ENCODE measurements around the gene RAMP1. TPM values are rescaled to one million over a fixed set of nuclear protein-coding genes. Genes with fewer than 3 reads are reported as not detected.

Gene RAMP1
- total and polyA plus RNA-seq, 4 donors = 3.1 to 129 (median 23.5) TPM

DNA sequence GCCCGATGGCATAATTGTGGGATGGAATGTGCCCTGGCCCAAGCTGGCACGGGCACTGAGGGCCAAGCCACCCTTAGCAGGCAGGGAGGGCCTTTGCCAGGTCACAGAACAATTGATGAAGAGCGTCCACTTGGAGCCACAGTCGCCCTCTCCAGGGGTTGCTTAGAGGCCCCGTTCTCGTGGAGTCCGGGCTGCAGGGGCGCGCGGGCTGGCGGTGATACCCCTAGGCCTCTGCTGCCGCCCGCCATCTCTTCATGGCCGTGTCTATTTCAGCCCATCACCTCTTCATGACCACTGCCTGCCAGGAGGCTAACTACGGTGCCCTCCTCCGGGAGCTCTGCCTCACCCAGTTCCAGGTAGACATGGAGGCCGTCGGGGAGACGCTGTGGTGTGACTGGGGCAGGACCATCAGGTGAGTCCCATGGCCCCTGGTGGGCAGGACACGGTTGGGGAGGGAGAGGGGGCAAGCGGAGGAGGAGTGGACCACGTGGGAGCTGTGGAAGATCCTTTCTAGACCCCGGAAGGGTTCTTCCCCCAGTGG lies 17.6 kb downstream of the RAMP1 start:
- no peak overlapping the region for H3K9ac ChIP-seq (ENCODE audit: low read depth in 1 of 2, low read length in 2 of 2)
- no peak for TF ChIP-seq JUND (IDR thresholded peaks at IDR 0.05)
- TF ChIP-seq RAD21 (IDR thresholded peaks at IDR 0.05) = no peak
- TF ChIP-seq GABPA (IDR thresholded peaks at IDR 0.05 in 1 of 2, conservative IDR thresholded peaks at IDR 0.05 in 1 of 2) = no peak
- TF ChIP-seq ATF3 (IDR thresholded peaks at IDR 0.05) = no peak
- TF ChIP-seq FOXA2 (IDR thresholded peaks at IDR 0.05) = no peak
- no peak for TF ChIP-seq YY1 (IDR thresholded peaks at IDR 0.05)
- TF ChIP-seq RXRA (IDR thresholded peaks at IDR 0.05) = no peak
- no peak for TF ChIP-seq NR2F2 (IDR thresholded peaks at IDR 0.05)
- TF ChIP-seq TAF1 (conservative IDR thresholded peaks at IDR 0.05) = no peak
- H3K27ac ChIP-seq (ENCODE audit: low read depth in 1 of 2, low read length in 2 of 2) = no peak overlapping the region
- no peak overlapping the region for H3K4me3 ChIP-seq (ENCODE audit: low read depth in 1 of 3, low read length in 3 of 3)
- H3K9me3 ChIP-seq (ENCODE audit: control insufficient read depth in 4 of 4, low read length in 3 of 4) = no peaks in the 10 kb centered on the region
- 96% methylated on average over 23 of the region's 23 CpGs for WGBS
- H3K4me1 ChIP-seq (ENCODE audit: control insufficient read depth in 4 of 4, insufficient read depth in 4 of 4, low read length in 3 of 4) = no peaks in the 10 kb centered on the region
- no peak for DNase-seq (ENCODE audit: low spot score)
- no peaks in the 10 kb centered on the region for H3K27me3 ChIP-seq (ENCODE audit: control insufficient read depth in 4 of 4, insufficient read depth in 4 of 4, low read length in 3 of 4)
- H3K36me3 ChIP-seq (ENCODE audit: control insufficient read depth in 4 of 4, insufficient read depth in 3 of 4, low read depth in 1 of 4, low read length in 3 of 4) = no peaks in the 10 kb centered on the region

GRCh38 chr2:237877576-237878307 lies 18.3 kb downstream of the RAMP1 start:
- H3K9ac ChIP-seq (ENCODE audit: low read depth in 1 of 2, low read length in 2 of 2) = no peak overlapping the region
- H3K4me1 ChIP-seq (ENCODE audit: control insufficient read depth in 4 of 4, insufficient read depth in 4 of 4, low read length in 3 of 4) = no peaks in the 10 kb centered on the region
- no peaks in the 10 kb centered on the region for H3K27me3 ChIP-seq (ENCODE audit: control insufficient read depth in 4 of 4, insufficient read depth in 4 of 4, low read length in 3 of 4)
- TF ChIP-seq JUND (IDR thresholded peaks at IDR 0.05) (no peak), EGR1 (IDR thresholded peaks at IDR 0.05; ENCODE audit: low read depth in 2 of 2) (no peak), MAX (IDR thresholded peaks at IDR 0.05) (no peak), GABPA (IDR thresholded peaks at IDR 0.05 in 1 of 2, conservative IDR thresholded peaks at IDR 0.05 in 1 of 2) (no peak), FOXA1 (IDR thresholded peaks at IDR 0.05) (no peak), HNF4G (IDR thresholded peaks at IDR 0.05) (no peak)
- no peaks in the 10 kb centered on the region for H3K36me3 ChIP-seq (ENCODE audit: control insufficient read depth in 4 of 4, insufficient read depth in 3 of 4, low read depth in 1 of 4, low read length in 3 of 4)
- no peak for DNase-seq (ENCODE audit: low spot score)
- no peak overlapping the region for H3K27ac ChIP-seq (ENCODE audit: low read depth in 1 of 2, low read length in 2 of 2)
- no peaks in the 10 kb centered on the region for H3K9me3 ChIP-seq (ENCODE audit: control insufficient read depth in 4 of 4, low read length in 3 of 4)
- WGBS = 96% methylated on average over 25 of the region's 25 CpGs
- no peak overlapping the region for H3K4me3 ChIP-seq (ENCODE audit: low read depth in 1 of 3, low read length in 3 of 3)

- Histone ChIP-seq H3K4me1 (ENCODE audit: control insufficient read depth in 4 of 4, insufficient read depth in 4 of 4, low read length in 3 of 4) (no peaks in the 10 kb centered on the region), H3K27me3 (ENCODE audit: control insufficient read depth in 4 of 4, insufficient read depth in 4 of 4, low read length in 3 of 4) (no peaks in the 10 kb centered on the region), H3K9me3 (ENCODE audit: control insufficient read depth in 4 of 4, low read length in 3 of 4) (no peaks in the 10 kb centered on the region), H3K27ac (ENCODE audit: low read depth in 1 of 2, low read length in 2 of 2) (no peak overlapping the region), H3K4me3 (ENCODE audit: low read depth in 1 of 3, low read length in 3 of 3) (no peak overlapping the region), H3K36me3 (ENCODE audit: control insufficient read depth in 4 of 4, insufficient read depth in 3 of 4, low read depth in 1 of 4, low read length in 3 of 4) (no peaks in the 10 kb centered on the region), H3K9ac (ENCODE audit: low read depth in 1 of 2, low read length in 2 of 2) (no peak overlapping the region)
- no peak for DNase-seq (ENCODE audit: low spot score)
- 94% methylated on average over 14 of the region's 14 CpGs for WGBS
- TF ChIP-seq MAX (IDR thresholded peaks at IDR 0.05) = no peak
- no peak for TF ChIP-seq ATF3 (IDR thresholded peaks at IDR 0.05)
- no peak for TF ChIP-seq TAF1 (conservative IDR thresholded peaks at IDR 0.05)
- no peak for TF ChIP-seq YY1 (IDR thresholded peaks at IDR 0.05)
- TF ChIP-seq GABPA (IDR thresholded peaks at IDR 0.05 in 1 of 2, conservative IDR thresholded peaks at IDR 0.05 in 1 of 2) = no peak
- no peak for TF ChIP-seq FOXA1 (IDR thresholded peaks at IDR 0.05)
- no peak for TF ChIP-seq HNF4A (conservative IDR thresholded peaks at IDR 0.05)
- no peak for TF ChIP-seq FOXA2 (IDR thresholded peaks at IDR 0.05)
- TF ChIP-seq NR2F2 (IDR thresholded peaks at IDR 0.05) = no peak
- TF ChIP-seq RXRA (IDR thresholded peaks at IDR 0.05) = no peak
- TF ChIP-seq, protein P1, sequence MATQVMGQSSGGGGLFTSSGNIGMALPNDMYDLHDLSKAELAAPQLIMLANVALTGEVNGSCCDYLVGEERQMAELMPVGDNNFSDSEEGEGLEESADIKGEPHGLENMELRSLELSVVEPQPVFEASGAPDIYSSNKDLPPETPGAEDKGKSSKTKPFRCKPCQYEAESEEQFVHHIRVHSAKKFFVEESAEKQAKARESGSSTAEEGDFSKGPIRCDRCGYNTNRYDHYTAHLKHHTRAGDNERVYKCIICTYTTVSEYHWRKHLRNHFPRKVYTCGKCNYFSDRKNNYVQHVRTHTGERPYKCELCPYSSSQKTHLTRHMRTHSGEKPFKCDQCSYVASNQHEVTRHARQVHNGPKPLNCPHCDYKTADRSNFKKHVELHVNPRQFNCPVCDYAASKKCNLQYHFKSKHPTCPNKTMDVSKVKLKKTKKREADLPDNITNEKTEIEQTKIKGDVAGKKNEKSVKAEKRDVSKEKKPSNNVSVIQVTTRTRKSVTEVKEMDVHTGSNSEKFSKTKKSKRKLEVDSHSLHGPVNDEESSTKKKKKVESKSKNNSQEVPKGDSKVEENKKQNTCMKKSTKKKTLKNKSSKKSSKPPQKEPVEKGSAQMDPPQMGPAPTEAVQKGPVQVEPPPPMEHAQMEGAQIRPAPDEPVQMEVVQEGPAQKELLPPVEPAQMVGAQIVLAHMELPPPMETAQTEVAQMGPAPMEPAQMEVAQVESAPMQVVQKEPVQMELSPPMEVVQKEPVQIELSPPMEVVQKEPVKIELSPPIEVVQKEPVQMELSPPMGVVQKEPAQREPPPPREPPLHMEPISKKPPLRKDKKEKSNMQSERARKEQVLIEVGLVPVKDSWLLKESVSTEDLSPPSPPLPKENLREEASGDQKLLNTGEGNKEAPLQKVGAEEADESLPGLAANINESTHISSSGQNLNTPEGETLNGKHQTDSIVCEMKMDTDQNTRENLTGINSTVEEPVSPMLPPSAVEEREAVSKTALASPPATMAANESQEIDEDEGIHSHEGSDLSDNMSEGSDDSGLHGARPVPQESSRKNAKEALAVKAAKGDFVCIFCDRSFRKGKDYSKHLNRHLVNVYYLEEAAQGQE (IDR thresholded peaks at IDR 0.05) = no peak
- TF ChIP-seq JUND (IDR thresholded peaks at IDR 0.05) = no peak
- TF ChIP-seq EGR1 (IDR thresholded peaks at IDR 0.05; ENCODE audit: low read depth in 2 of 2) = no peak
- TF ChIP-seq RAD21 (IDR thresholded peaks at IDR 0.05) = no peak
- no peak for TF ChIP-seq HNF4G (IDR thresholded peaks at IDR 0.05)
- TF ChIP-seq CTCF (IDR thresholded peaks at IDR 0.05; ENCODE audit: low read depth, low read length, missing input control) = no peak
- no peak for TF ChIP-seq SP1 (IDR thresholded peaks at IDR 0.05)
Observed at GRCh38 chr2:237878321-237879057, 19.1 kb downstream of the RAMP1 start.

Data from liver (tissue), 9 donors.